ENCODE data around the gene MED16.

GRCh38 chr19:843180-843835, 49.7 kb downstream of the MED16 start:
- TF ChIP-seq, protein P1, sequence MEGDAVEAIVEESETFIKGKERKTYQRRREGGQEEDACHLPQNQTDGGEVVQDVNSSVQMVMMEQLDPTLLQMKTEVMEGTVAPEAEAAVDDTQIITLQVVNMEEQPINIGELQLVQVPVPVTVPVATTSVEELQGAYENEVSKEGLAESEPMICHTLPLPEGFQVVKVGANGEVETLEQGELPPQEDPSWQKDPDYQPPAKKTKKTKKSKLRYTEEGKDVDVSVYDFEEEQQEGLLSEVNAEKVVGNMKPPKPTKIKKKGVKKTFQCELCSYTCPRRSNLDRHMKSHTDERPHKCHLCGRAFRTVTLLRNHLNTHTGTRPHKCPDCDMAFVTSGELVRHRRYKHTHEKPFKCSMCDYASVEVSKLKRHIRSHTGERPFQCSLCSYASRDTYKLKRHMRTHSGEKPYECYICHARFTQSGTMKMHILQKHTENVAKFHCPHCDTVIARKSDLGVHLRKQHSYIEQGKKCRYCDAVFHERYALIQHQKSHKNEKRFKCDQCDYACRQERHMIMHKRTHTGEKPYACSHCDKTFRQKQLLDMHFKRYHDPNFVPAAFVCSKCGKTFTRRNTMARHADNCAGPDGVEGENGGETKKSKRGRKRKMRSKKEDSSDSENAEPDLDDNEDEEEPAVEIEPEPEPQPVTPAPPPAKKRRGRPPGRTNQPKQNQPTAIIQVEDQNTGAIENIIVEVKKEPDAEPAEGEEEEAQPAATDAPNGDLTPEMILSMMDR (IDR thresholded peaks at IDR 0.05; ENCODE audit: borderline replicate concordance, extremely low read depth, low read length, poor library complexity, severe bottlenecking) = no peak
- no peak for TF ChIP-seq EZH2 (IDR thresholded peaks at IDR 0.05; ENCODE audit: borderline replicate concordance, low read depth, low read length, severe bottlenecking)
